G401 (cell line): ENCODE measurements around the gene SCN8A. TPM values are rescaled to one million over a fixed set of nuclear protein-coding genes. Genes with fewer than 3 reads are reported as not detected.
"Not testable (repeated sequence)": the region's sequence is repeated elsewhere in the genome, so short reads cannot be mapped to it uniquely, and the experiment has no call there.

ENCODE experiments used
- DNase-seq: peaks from one replicate; pipeline ENCODE4 v3.0.0-alpha.2; 2015; ENCODE audit warnings: low spot score
- in situ Hi-C: cut with HindIII; loops from 2 replicates; pipeline ENCODE4 v1.10.0; 2016; ENCODE audit warnings: low sequenced_read_pairs, mixed read lengths
- total RNA-seq: library from RNA; depleted of rRNA; stranded (reverse); fragments of >200 nt; shearing (Covaris generic); gene quantifications from 2 replicates; pipeline ENCODE4 v1.2.3, GENCODE V29; 2014; rRNA removed

SCN8A gene
- 1.2 and 5.4 TPM in 2 replicates for total RNA-seq

DNA sequence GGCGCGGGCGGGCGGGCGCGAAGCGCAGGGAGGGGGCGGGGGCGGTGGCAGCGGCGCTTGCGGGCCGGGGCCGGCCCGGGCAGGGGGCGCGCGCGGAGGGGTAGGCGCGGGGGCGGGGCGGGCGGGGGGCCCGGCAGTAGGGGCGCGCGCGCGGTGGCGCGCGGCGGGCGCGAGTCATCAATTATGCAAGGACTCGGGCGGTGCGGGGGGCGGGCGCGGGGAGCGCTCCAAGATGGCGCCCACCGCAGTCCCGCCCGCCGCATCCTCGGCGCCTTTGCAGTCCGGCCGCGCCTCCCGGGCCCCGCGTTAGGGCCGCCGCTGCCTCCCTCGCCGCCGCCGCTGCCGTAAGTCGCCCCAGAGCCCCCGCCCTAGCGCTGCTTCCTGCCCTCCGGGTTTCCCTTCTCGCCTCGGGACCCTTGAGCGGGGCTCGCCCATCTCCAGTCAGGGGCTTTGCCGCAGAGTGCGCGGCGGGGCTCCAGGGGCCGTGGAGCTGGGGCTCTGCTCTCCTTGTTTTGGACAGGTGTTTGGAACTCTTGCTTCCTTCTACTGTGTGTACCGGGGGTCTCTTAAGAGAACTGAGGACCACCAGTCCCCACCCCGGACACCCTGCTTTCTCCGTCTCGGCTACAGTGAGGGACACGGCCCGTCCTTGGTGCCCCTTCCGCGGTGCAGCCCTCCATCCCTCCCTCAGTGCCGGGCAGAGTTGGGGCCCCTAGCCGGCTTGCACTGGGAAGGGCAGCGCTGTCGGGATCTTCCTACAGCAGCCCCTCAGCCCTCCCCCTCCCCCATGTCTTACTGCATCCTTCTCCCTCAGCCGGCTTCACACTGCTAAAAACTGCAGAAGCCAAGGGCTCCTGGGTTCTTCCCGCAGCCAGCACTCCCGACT lies at the start of gene SCN8A:
Gene SCN8A (plus strand): TSS at position 218 of the 886 bp plus-strand sequence. CDS start 71,585 bp downstream, outside the sequence.
- peak; percentile 62 for DNase-seq
- in situ Hi-C loops: no loop called here

GRCh38 chr12:51546097-51546496 lies 44.9 kb upstream of the SCN8A start:
- in situ Hi-C loops: no loop called here
- no peak for DNase-seq

- in situ Hi-C loops: no loop called here
- no peak for DNase-seq
Measured at GRCh38 chr12:51547606-51548005, 43.4 kb upstream of the SCN8A start.

GRCh38 chr12:51548241-51548640 lies 42.8 kb upstream of the SCN8A start:
- DNase-seq: no peak
- in situ Hi-C loops: no loop called here

DNA sequence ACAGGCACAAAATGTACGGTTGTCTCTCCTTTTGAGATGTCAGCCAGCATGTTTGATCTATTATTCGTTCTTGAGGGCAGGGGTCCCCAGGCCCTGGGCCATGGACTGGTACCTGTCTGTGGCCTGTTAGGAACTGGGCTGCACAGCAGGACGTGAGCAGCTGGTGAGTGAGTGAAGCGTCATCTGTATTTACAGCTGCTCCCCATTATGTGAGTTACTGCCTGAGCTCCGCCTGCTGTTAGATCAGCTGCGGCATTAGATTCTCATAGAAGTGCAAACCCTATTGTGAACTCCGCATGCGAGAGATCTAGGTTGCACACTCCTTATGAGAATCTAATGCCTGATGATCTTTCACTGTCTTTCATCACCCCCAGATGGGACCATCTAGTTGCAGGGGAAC lies 41.4 kb upstream of the SCN8A start:
- in situ Hi-C loops: no loop called here
- no peak for DNase-seq

DNA sequence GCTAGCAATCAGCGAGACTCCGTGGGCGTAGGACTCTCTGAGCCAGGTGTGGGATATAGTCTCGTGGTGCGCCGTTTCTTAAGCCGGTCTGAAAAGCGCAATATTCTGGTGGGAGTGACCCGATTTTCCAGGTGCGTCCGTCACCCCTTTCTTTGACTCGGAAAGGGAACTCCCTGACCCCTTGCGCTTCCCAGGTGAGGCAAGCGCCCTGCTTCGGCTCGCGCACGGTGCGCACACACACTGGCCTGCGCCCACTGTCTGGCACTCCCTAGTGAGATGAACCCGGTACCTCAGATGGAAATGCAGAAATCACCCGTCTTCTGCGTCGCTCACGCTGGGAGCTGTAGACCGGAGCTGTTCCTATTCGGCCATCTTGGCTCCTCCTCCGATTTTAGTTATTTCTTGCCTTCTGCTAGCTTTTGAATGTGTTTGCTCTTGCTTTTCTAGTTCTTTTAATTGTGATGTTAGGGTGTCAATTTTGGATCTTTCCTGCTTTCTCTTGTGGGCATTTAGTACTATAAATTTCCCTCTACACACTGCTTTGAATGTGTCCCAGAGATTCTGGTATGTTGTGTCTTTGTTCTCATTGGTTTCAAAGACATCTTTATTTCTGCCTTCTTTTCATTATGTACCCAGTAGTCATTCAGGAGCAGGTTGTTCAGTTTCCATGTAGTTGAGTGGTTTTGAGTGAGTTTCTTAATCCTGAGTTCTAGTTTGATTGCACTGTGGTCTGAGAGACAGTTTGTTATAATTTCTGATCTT lies 22.6 kb upstream of the SCN8A start:
- DNase-seq, in situ Hi-C loops: not testable (repeated sequence)

GRCh38 chr12:51579321-51579850 lies 11.6 kb upstream of the SCN8A start:
- DNase-seq: no peak
- in situ Hi-C loops: no loop called here

- in situ Hi-C loops: no loop called here
- DNase-seq: no peak
Measured at GRCh38 chr12:51589060-51589459, 2.0 kb upstream of the SCN8A start.

DNA sequence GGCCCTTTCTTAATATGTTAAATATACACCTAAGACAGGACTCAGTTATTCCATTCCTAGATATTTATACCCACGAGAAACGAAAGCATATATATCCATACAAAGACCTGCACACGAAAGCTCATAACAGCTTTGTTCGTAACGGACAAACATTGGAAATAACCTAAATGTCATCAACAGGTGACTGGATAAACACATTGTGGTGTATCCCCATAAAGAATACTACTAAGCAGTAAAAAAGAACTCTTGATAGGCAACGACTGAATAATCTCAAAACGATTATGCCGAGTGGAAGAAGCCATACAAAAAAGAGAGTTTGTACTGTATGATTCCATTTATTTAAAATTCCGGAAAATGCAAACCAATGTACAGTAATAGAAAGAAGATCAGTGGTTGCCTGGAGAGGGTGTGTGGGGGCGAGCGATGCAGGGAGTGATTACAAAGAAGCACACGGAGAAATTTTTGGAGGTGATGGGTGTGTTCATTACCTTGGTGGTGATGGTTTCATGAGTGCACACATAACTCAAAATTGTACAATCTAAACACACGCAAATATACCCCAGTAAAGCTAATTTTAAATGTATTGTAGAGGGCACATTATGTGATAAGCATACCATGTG lies 1.4 kb upstream of the SCN8A start:
- in situ Hi-C loops: no loop called here
- no peak for DNase-seq

- DNase-seq: peak; percentile 70
- in situ Hi-C loops: no loop called here
Measured at GRCh38 chr12:51590347-51591015, 552 bp upstream of the SCN8A start.

- DNase-seq: peak; percentile 44
- in situ Hi-C loops: no loop called here
Measured at GRCh38 chr12:51592034-51592705, 1.1 kb downstream of the SCN8A start.

DNA sequence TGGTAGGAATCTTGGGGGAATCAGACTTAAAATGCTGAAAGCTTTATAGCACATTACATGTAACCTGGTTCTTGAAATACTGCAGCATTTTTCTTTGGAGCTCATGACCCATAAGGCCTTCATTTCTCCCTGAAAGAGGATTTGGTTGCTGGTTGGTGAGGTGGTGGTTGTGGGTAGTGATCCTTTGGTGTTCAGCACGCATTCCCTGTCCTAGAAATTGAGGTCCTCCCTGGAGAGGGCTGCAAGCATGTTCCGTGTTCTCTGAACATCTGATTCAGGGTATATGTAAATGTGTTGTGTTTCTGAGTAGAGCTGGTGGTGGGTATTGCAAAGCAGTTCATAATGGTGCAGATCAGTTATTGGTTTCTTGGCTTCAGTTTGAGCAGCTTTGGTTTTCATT lies 2.0 kb downstream of the SCN8A start:
- in situ Hi-C loops: no loop called here
- peak; percentile 62 for DNase-seq

DNA sequence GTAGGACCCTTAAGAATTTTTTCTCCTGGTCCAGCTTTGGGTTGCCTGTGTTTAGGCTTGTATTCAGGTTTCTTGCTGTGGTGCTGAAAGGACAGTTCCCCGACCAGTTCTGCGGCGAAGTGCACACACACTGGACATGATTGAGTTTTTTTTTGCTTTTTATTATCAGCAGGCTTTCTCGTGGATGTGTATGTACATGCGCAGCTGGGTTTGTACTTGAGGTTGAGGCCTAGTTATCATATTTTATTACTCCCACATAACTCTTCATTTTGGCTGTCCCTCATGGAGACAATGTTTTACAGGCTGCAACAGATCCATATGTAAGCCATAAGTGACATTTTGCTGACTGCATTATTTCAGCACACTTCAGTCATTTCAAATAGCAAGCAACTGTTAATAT lies 2.5 kb downstream of the SCN8A start:
- in situ Hi-C loops: no loop called here
- peak; percentile 55 for DNase-seq

DNA sequence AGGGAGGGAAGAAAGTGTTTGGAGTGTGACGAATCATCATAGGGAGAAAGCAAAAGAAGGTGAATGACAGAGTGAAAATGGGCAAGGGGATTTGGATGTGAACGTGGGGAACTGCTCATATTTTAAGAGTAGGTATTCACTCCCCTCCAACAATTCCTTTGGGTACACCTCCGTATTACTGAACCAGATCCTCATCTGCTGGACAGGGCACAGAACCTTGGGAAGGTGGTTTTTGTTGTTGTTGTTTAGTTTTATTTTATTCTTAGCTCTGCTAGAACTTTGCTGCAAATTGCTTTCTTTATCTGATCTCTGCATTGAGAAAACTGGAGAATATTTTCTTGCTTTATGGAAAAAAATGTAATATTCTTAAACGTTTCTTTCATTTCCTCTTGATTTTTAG lies 7.1 kb downstream of the SCN8A start:
- peak; percentile 29 for DNase-seq
- in situ Hi-C loops: no loop called here

- DNase-seq: peak; percentile 61
- in situ Hi-C loops: no loop called here
Measured at GRCh38 chr12:51600721-51601120, 9.7 kb downstream of the SCN8A start.

DNA sequence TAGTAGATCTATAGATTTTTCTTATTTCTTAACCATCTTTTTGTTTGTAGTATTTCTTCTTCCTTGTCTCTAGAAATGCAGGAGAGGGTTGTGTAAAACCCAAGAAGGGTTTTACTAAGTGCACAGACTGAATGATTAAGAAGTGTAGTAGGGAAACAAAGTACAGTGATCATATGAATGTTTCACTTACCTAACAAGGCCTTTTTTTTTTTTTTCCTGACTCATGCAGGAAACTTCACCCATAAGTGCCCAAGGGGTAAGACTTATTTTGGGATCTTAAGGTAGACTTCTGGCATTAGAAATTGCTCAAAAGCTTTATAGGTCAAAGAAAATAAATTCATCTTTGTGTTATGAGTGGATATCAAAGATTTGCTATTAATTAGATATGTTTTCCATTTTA lies 10.2 kb downstream of the SCN8A start:
- in situ Hi-C loops: no loop called here
- DNase-seq: peak; percentile 19

DNA sequence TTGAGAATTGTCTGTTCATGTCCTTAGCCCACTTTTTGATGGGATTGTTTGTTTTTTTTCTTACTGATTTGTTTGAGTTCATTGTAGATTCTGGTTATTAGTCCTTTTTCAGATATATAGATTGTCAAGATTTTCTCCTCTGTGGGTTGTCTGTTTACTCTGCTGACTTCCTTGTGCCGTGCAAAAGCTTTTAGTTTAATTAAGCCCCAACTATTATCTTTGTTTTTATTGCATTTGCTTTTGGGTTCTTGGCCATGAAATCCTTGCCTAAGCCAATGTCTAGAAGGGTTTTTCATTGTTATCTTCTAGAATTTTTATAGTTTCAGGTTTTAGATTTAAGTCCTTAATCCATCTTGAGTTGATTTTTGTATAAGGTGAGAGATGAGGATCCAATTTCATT lies 14.9 kb downstream of the SCN8A start:
- DNase-seq, in situ Hi-C loops: not testable (repeated sequence)

- DNase-seq, in situ Hi-C loops: not testable (repeated sequence)
Measured at GRCh38 chr12:51607197-51607596, 16.2 kb downstream of the SCN8A start.

DNA sequence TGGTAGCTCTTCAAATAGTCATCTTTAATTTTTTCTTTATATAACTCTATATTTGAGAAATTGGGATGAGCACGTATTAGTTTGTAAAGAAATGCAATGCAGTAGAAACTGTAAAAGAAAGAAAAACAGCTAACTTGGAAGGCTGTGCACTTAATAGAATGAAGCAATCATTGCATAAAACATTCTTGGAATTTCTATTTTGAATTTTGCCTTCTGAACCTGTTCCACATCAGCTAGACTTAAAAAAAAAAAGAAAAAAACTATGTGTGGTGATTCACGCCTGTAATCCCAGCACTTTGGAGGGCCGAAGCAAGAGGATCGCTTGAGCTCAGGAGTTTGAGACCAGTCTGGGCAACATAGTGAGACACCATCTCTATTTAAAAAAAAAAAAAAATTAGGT lies 29.4 kb downstream of the SCN8A start:
- in situ Hi-C loops: no loop called here

More for the DNA sequence above, 29.4 kb downstream of the SCN8A start:
- DNase-seq: no peak
